ENCODE data around the gene CENPB. TPM values are rescaled to one million over a fixed set of nuclear protein-coding genes. Genes with fewer than 3 reads are reported as not detected.

The CENPB gene
- total and polyA plus RNA-seq, 4 donors: 4.5 to 32.4 (median 25.4) TPM

DNA sequence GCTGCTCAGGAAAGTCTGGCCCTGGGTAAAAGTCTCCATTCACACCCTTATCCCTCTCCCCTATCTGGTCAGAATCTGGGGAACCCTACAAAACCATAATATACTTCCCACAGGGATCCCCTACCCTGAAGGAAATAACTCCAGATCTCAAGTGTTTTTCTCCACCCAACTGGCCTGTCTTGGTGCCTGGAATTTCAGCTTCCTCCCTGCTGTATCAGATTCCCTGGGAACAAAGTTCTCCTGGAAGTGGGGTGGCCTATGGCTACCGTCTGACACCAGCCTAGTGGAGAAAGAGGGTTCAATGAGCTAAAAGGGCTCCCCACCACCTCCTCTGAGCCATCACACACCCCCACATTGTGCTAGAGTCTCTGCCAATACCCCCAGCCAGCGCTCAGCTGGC is 39.1 kb downstream of the CENPB start:
- no peaks in the 10 kb centered on the region for H3K9me3 ChIP-seq (ENCODE audit: control insufficient read depth in 4 of 4, low read length in 3 of 4)
- no peaks in the 10 kb centered on the region for H3K27me3 ChIP-seq (ENCODE audit: control insufficient read depth in 4 of 4, insufficient read depth in 4 of 4, low read length in 3 of 4)
- 83% methylated on average over 2 of the region's 2 CpGs for WGBS
- H3K4me1 ChIP-seq (ENCODE audit: control insufficient read depth in 4 of 4, insufficient read depth in 4 of 4, low read length in 3 of 4): peaks cover 3 to 18% (median 9%) of the 10 kb centered on the region in 4 donors
- no peak overlapping the region for H3K4me3 ChIP-seq (ENCODE audit: low read depth in 1 of 3, low read length in 3 of 3)
- H3K9ac ChIP-seq (ENCODE audit: low read depth in 1 of 2, low read length in 2 of 2): no peak overlapping the region
- no peak overlapping the region for H3K27ac ChIP-seq (ENCODE audit: low read depth in 1 of 2, low read length in 2 of 2)
- TF ChIP-seq YY1 (IDR thresholded peaks at IDR 0.05): no peak
- TF ChIP-seq, protein P1, sequence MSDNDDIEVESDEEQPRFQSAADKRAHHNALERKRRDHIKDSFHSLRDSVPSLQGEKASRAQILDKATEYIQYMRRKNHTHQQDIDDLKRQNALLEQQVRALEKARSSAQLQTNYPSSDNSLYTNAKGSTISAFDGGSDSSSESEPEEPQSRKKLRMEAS (IDR thresholded peaks at IDR 0.05): no peak
- TF ChIP-seq FOXA2 (IDR thresholded peaks at IDR 0.05): no peak
- TF ChIP-seq, protein P2, sequence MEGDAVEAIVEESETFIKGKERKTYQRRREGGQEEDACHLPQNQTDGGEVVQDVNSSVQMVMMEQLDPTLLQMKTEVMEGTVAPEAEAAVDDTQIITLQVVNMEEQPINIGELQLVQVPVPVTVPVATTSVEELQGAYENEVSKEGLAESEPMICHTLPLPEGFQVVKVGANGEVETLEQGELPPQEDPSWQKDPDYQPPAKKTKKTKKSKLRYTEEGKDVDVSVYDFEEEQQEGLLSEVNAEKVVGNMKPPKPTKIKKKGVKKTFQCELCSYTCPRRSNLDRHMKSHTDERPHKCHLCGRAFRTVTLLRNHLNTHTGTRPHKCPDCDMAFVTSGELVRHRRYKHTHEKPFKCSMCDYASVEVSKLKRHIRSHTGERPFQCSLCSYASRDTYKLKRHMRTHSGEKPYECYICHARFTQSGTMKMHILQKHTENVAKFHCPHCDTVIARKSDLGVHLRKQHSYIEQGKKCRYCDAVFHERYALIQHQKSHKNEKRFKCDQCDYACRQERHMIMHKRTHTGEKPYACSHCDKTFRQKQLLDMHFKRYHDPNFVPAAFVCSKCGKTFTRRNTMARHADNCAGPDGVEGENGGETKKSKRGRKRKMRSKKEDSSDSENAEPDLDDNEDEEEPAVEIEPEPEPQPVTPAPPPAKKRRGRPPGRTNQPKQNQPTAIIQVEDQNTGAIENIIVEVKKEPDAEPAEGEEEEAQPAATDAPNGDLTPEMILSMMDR (IDR thresholded peaks at IDR 0.05; ENCODE audit: low read depth, low read length, missing input control): no peak
- TF ChIP-seq, protein P3, sequence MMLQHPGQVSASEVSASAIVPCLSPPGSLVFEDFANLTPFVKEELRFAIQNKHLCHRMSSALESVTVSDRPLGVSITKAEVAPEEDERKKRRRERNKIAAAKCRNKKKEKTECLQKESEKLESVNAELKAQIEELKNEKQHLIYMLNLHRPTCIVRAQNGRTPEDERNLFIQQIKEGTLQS (IDR thresholded peaks at IDR 0.05): no peak
- TF ChIP-seq RXRA (IDR thresholded peaks at IDR 0.05): no peak
- no peak for TF ChIP-seq GABPA (IDR thresholded peaks at IDR 0.05 in 1 of 2, conservative IDR thresholded peaks at IDR 0.05 in 1 of 2)
- no peak for TF ChIP-seq HNF4A (conservative IDR thresholded peaks at IDR 0.05)
- TF ChIP-seq NR2F2 (IDR thresholded peaks at IDR 0.05): no peak
- no peak for TF ChIP-seq HNF4G (IDR thresholded peaks at IDR 0.05)
- no peak for TF ChIP-seq TAF1 (conservative IDR thresholded peaks at IDR 0.05)
- no peak for TF ChIP-seq RAD21 (IDR thresholded peaks at IDR 0.05)
- TF ChIP-seq, protein P4, sequence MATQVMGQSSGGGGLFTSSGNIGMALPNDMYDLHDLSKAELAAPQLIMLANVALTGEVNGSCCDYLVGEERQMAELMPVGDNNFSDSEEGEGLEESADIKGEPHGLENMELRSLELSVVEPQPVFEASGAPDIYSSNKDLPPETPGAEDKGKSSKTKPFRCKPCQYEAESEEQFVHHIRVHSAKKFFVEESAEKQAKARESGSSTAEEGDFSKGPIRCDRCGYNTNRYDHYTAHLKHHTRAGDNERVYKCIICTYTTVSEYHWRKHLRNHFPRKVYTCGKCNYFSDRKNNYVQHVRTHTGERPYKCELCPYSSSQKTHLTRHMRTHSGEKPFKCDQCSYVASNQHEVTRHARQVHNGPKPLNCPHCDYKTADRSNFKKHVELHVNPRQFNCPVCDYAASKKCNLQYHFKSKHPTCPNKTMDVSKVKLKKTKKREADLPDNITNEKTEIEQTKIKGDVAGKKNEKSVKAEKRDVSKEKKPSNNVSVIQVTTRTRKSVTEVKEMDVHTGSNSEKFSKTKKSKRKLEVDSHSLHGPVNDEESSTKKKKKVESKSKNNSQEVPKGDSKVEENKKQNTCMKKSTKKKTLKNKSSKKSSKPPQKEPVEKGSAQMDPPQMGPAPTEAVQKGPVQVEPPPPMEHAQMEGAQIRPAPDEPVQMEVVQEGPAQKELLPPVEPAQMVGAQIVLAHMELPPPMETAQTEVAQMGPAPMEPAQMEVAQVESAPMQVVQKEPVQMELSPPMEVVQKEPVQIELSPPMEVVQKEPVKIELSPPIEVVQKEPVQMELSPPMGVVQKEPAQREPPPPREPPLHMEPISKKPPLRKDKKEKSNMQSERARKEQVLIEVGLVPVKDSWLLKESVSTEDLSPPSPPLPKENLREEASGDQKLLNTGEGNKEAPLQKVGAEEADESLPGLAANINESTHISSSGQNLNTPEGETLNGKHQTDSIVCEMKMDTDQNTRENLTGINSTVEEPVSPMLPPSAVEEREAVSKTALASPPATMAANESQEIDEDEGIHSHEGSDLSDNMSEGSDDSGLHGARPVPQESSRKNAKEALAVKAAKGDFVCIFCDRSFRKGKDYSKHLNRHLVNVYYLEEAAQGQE (IDR thresholded peaks at IDR 0.05): no peak
- TF ChIP-seq EGR1 (IDR thresholded peaks at IDR 0.05; ENCODE audit: low read depth in 2 of 2): no peak
- TF ChIP-seq SP1 (IDR thresholded peaks at IDR 0.05): no peak
- no peak for TF ChIP-seq JUND (IDR thresholded peaks at IDR 0.05)
- TF ChIP-seq, protein P5, sequence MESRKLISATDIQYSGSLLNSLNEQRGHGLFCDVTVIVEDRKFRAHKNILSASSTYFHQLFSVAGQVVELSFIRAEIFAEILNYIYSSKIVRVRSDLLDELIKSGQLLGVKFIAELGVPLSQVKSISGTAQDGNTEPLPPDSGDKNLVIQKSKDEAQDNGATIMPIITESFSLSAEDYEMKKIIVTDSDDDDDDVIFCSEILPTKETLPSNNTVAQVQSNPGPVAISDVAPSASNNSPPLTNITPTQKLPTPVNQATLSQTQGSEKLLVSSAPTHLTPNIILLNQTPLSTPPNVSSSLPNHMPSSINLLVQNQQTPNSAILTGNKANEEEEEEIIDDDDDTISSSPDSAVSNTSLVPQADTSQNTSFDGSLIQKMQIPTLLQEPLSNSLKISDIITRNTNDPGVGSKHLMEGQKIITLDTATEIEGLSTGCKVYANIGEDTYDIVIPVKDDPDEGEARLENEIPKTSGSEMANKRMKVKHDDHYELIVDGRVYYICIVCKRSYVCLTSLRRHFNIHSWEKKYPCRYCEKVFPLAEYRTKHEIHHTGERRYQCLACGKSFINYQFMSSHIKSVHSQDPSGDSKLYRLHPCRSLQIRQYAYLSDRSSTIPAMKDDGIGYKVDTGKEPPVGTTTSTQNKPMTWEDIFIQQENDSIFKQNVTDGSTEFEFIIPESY (IDR thresholded peaks at IDR 0.05): no peak
- no peak for TF ChIP-seq FOXA1 (IDR thresholded peaks at IDR 0.05)
- H3K36me3 ChIP-seq (ENCODE audit: control insufficient read depth in 4 of 4, insufficient read depth in 3 of 4, low read depth in 1 of 4, low read length in 3 of 4): no peaks in the 10 kb centered on the region
- DNase-seq (ENCODE audit: low spot score): no peak

Measured in liver (tissue), 9 donors.